GM18909 (cell line): Measurements from ENCODE around the gene ARMC8.

ENCODE experiments used
- ATAC-seq: cut with Tn5 transposase; IDR thresholded peaks from one replicate; pipeline ENCODE4 v1.9.1; 2021; ENCODE audit warnings: mild to moderate bottlenecking; ENCODE audit not compliant: unreplicated experiment, poor library complexity

ARMC8 gene

DNA sequence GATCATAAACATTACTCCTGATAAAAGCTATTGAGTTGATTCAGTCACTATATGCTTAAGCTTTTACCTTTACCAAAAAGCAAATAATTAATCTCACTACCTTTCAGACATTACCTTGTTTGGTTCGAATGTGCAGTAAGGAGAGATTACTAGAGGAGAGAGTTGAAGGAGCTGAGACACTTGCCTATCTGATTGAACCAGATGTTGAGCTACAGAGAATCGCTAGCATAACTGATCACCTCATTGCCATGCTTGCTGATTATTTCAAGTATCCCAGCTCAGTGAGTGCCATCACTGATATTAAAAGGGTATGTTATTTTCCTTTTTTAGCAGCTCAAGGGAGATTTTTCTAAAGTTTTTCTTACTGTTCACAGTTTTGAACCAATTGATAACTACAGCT lies 54.6 kb downstream of the ARMC8 start:
- no peak for ATAC-seq

GRCh38 chr3:138242466-138242865 lies 55.4 kb downstream of the ARMC8 start:
- ATAC-seq = no peak

DNA sequence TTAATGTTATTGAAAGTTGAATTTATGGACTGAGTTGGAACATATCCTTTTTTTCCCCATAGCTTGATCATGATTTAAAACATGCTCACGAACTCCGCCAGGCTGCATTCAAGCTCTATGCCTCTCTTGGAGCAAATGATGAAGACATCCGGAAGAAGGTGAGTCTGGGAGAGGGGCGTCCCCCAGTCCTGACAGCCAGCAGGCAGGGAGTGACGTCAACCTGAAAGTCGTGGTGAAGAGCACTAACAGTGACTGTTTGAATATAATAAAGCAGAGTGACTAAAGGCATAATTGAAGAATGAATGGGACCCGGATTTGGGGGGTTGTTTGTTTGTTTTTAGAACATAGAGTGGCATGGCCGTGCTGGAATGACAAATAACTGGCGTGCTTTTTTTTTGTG lies 57.9 kb downstream of the ARMC8 start:
- no peak for ATAC-seq

GRCh38 chr3:138249636-138250035 lies 62.5 kb downstream of the ARMC8 start:
- no peak for ATAC-seq

DNA sequence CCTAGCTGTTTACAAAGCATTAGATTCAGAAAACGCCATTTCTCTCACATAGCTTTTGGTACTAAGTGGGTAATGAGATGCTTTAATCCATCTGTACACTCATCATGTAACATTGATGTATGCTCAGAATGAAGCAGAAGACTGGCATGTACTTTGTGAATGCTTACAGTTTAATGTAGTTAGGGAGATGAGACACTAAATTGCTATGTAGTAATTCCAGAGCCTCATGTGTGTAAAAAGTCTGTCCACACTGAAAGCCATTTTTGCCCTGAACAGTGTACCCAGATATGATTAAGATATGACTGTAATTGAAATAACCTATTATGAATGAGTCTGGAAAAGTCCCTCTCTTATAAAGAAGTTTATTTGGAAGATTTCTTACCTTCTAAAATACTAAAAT lies 66.5 kb downstream of the ARMC8 start:
- no peak for ATAC-seq

DNA sequence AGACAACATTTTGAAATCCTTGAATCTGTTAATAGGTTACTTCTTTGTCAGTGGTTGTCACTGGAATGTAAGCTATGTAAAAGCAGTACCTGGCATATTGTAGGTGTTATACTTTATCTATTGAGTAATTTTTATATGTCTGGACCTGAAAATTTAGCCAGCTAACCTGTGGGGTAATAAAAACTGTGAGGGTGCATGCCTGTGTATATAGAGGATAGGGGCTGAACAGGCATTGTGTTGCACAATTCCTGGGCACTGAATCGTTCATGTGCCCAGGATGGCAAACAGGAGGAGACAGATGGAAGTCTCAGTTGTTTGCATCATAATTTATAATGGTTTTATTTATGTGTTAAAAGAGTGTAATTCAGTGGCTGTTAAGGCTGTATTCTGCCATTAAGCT lies 67.1 kb downstream of the ARMC8 start:
- no peak for ATAC-seq

DNA sequence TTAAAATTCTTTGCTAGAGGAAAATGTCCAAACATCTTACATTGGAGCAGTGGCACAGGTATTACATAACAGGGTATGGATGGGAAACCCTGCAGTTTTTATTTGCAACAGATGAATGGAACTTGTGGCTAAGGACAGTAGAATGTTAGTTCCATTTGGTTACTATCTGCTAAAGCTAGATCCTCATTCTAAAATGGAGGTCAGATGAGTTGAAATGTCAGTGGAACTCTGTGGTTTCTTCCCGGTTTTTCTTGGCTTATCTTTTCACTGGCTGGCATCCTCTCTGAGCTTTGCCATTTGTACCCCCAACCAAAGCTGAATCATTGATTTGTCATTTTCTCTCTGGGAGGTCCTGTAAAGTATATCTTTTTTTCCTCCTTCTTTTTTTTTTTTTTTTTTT lies 68.9 kb downstream of the ARMC8 start:
- ATAC-seq = no peak

DNA sequence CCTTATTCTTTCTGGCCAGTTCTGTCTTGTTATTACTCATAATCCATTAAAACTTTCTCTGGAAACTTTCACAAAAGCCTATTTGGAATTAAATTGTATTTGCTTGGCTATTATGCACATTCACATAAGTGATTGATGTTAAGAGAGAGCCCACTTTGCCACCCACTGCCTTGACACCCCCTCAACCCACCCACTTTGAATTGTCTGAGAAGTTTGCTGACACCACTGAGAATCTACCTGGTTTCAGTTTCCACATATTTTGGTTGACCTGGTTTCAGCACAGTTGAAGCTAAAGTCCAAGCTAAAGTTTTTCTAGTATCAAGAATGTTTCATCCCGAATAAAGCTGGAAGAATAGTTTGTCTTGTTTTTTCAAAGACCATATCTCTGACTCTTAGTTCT lies 70.9 kb downstream of the ARMC8 start:
- ATAC-seq = no peak

GRCh38 chr3:138259126-138259525 lies 72.0 kb downstream of the ARMC8 start:
- ATAC-seq = no peak

DNA sequence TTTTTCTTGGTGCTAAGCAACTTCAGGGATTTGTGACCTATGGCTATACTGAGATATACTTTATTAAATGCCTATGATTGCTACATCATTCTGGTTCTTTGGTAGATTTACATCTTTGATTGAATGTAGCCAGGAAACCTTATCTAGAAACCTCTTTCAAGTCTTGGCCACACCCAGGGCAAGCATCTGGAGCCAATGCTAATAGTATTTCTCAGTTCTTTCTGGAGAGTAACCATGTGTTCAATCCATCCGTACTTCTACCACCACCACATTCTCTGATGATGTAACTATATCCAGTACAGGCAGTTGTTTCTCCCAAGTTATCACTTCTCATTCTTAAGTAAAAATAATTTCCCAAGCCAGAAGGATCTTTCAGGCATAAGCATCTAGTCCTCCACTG lies 73.5 kb downstream of the ARMC8 start:
- no peak for ATAC-seq

DNA sequence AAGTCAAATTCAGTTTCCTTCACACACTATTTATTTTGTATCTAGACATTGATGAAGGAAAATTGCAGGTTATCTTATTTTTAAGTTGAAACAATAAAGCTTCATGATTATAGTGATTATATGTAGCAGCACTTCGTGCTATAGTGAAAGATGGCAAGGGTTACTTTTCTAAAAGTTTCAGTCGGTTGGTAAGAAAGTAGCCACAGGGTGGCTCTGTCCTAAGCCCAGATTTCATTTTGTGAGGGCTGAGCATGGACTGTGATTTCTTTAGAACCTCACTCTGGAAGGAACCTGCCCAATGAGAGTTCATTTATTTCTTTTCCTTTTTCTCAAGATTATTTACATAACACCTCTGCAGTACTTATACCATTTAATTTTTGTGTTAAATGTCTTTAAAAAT lies 76.0 kb downstream of the ARMC8 start:
- no peak for ATAC-seq

DNA sequence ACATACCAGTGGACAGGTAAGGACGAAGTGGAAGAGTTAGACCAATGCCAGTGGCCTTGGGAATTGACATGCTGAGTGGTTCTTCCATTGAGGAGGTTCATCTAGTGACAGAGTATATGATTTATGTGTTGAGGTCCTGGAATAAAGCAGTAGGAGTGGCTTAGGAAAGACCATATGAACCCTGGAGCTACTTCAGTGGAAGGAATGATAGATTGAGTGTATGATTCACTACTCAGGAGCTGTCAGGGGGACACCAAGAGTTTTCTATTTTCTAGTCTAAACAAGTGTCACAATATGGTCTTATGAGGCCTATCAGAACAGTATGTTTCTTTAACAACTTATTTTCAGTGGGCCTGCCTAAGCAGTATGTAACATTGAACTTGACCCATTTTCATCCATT lies 78.6 kb downstream of the ARMC8 start:
- ATAC-seq = no peak

DNA sequence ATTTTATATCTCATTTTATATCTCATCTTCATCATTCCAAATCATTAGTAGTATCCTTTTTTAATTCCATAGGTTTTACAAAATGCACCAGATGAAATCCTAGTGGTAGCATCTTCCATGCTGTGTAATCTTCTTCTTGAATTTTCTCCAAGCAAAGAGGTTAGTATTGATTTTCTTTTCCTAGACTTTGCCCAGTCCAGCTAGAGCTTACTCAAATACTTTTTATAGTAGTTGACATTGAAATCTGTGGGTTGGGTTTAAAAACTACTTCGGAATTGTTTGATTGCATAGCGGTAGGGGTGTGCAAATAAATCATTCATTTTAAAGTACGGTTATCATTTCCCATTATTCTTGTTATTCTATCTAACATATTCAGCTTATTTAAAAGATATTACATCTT lies 80.0 kb downstream of the ARMC8 start:
- ATAC-seq = no peak

DNA sequence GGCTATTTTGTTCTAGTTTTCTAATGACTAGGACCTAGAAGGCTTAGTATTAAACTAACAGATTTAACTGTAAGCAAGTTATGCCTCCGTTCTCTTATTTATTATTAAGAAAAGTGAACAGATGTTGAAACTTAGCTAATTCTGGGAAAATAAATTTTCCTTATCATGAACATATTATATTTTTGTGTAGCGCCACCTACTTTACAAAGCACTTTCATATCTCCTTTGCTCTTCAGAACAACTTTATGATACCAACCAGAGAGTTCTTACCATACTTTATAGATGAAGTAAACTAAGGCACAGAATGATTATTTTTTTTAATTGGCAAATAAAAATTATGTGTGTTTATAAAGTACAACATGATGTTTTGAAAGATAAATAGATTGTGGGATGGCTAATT lies 83.1 kb downstream of the ARMC8 start:
- ATAC-seq = no peak

- ATAC-seq = peak; percentile 72
Measured at GRCh38 chr3:138271189-138271794, 84.2 kb downstream of the ARMC8 start.

- no peak for ATAC-seq
Measured at GRCh38 chr3:138281561-138281960, 94.5 kb downstream of the ARMC8 start.

DNA sequence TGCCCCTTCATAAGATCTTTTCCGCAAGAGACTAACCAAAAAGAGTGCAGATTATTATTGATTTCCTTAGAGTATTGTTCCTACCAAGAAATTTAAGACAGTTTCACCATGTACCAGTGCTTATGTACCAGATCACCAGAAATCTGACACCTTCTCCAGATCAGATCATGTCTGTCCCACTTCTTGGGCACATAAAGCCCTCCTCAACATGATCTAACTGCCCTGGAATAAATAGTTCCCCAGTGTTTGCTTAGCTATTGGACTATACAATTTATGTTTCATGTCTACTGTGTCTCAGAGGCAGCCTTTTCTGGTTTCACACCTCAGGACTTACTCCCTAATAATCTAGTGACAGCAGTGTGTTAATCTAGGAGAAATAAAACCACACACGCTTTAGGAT lies 95.7 kb downstream of the ARMC8 start:
- no peak for ATAC-seq

DNA sequence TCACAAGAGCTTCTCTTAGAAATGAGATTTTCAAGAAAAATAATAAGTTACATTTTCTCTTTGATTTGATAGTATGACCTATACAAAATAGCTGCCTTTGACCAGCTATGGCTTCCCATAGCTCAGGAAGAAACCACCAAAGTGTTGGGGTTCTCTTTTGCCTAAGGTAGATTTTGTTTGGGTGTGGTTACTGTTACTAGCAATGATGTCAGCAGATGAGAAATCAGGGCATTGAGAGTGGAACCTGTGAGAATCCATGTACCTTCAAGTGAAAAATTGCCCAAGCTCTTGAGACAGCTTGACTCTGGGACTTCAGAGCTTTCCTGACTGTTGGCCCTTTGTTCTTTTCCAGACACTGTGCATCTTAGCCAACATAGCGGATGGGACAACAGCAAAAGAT lies 97.0 kb downstream of the ARMC8 start:
- no peak for ATAC-seq

- ATAC-seq = no peak
Measured at GRCh38 chr3:138284957-138285477, 97.9 kb downstream of the ARMC8 start.

- no peak for ATAC-seq
Measured at GRCh38 chr3:138289260-138289659, 102.2 kb downstream of the ARMC8 start.

- ATAC-seq = no peak
Measured at GRCh38 chr3:138289701-138290100, 102.6 kb downstream of the ARMC8 start.

- no peak for ATAC-seq
Measured at GRCh38 chr3:138296639-138297038, 109.5 kb downstream of the ARMC8 start.
